H1 (cell line): ENCODE data around the gene ZNF423. TPM values are rescaled to one million over a fixed set of nuclear protein-coding genes. Genes with fewer than 3 reads are reported as not detected.

ENCODE experiments used
- CTCF ChIA-PET: fragments of 300-600 bp; sonication (Branson Sonifier 250); formaldehyde crosslinking; loops from one replicate; lab custom pipeline; 2021; ENCODE audit not compliant: partially characterized antibody; lab: Charles Lee
- POLR2A ChIA-PET: fragments of 300-600 bp; sonication (Branson Sonifier 250); formaldehyde crosslinking; loops from one replicate; lab custom pipeline; 2021; ENCODE audit warnings: inconsistent platforms; ENCODE audit not compliant: partially characterized antibody; lab: Charles Lee
- DNase-seq, 2 experiments: peaks; one replicate each; pipeline versions ENCODE4 v3.0.0 to v3.0.0-alpha.2; 2010 to 2022; ENCODE audit warnings: low spot score in 2 of 2, low read depth in 1 of 2, mixed read lengths in 1 of 2
- FAIRE-seq: peaks from 2 replicates; lab custom pipeline; 2011; peaks lifted over from hg19 to GRCh38; lab: Jason Lieb, UNC
- H2AFZ ChIP-seq: 2 replicates; pipeline ENCODE4 v1.8.1; 2012; ENCODE audit warnings: low read length, inconsistent platforms
- H2AK5ac ChIP-seq: 2 replicates; pipeline ENCODE4 v1.6.1; 2013; ENCODE audit warnings: low read depth, low read length
- H2BK120ac ChIP-seq: replicated peaks from 2 replicates; pipeline ENCODE3; 2013; ENCODE audit warnings: low read depth, low read length, inconsistent platforms
- H2BK12ac ChIP-seq: 2 replicates; pipeline ENCODE4 v1.6.1; 2013; ENCODE audit warnings: low read depth, low read length
- H2BK15ac ChIP-seq: 2 replicates; pipeline ENCODE4 v1.6.1; 2013; ENCODE audit warnings: low read length
- H2BK20ac ChIP-seq: 2 replicates; pipeline ENCODE4 v1.6.1; 2013; ENCODE audit warnings: low read length
- H2BK5ac ChIP-seq: 2 replicates; pipeline ENCODE4 v1.6.1; 2013; ENCODE audit warnings: low read depth, low read length
- H3K14ac ChIP-seq: 2 replicates; pipeline ENCODE4 v1.6.1; 2013; ENCODE audit warnings: inconsistent platforms; ENCODE audit not compliant: insufficient read length
- H3K18ac ChIP-seq: 2 replicates; pipeline ENCODE4 v1.6.1; 2013; ENCODE audit warnings: low read length; ENCODE audit errors: extremely low read depth
- H3K23ac ChIP-seq: 2 replicates; pipeline ENCODE4 v1.6.1; 2013; ENCODE audit warnings: inconsistent platforms; ENCODE audit not compliant: insufficient read length
- H3K23me2 ChIP-seq: 2 replicates; pipeline ENCODE4 v1.6.1; 2013; ENCODE audit warnings: low read depth, low read length
- H3K27ac ChIP-seq: 2 replicates; pipeline ENCODE4 v1.6.1; 2011; ENCODE audit warnings: low read depth, low read length, inconsistent platforms
- H3K27me3 ChIP-seq, 4 experiments: replicated peaks in 1 of 4; 1 replicate in 1 of 4; 2 replicates in 3 of 4; pipeline versions ENCODE4 v1.6.1 to v1.8.1; 2011 to 2013; ENCODE audit warnings: low read length in 3 of 4, mild to moderate bottlenecking in 3 of 4, inconsistent platforms in 2 of 4, mixed read lengths in 2 of 4, moderate library complexity in 1 of 4; ENCODE audit not compliant: control insufficient read depth in 3 of 4, insufficient read depth in 3 of 4; ENCODE audit errors: extremely low read depth in 1 of 4
- H3K36me3 ChIP-seq, 4 experiments: 2 replicates each; pipeline versions ENCODE4 v1.6.1 to v1.8.1; 2011 to 2013; ENCODE audit warnings: mild to moderate bottlenecking in 4 of 4, low read length in 3 of 4, moderate library complexity in 2 of 4, control low read depth in 1 of 4, inconsistent platforms in 1 of 4; ENCODE audit not compliant: insufficient read depth in 4 of 4, control insufficient read depth in 2 of 4
- H3K4ac ChIP-seq: replicated peaks from 2 replicates; pipeline ENCODE3; 2013; ENCODE audit warnings: low read length, low read depth, mixed read lengths, inconsistent platforms; ENCODE audit not compliant: insufficient read length
- H3K4me1 ChIP-seq, 4 experiments: replicated peaks in 1 of 4; 1 replicate in 1 of 4; 2 replicates in 3 of 4; pipeline versions ENCODE4 v1.6.1 to v1.8.1; 2011 to 2013; ENCODE audit warnings: low read length in 3 of 4, inconsistent platforms in 2 of 4, mixed read lengths in 1 of 4; ENCODE audit not compliant: insufficient read depth in 4 of 4, control insufficient read depth in 3 of 4
- H3K4me2 ChIP-seq, 2 experiments: 2 replicates each; pipeline versions ENCODE4 v1.6.1 to v1.8.1; 2011 to 2013; ENCODE audit warnings: low read depth in 2 of 2, low read length in 2 of 2, control low read depth in 1 of 2, inconsistent platforms in 1 of 2, mild to moderate bottlenecking in 1 of 2; ENCODE audit not compliant: insufficient read depth in 1 of 2
- H3K4me3 ChIP-seq, 4 experiments: fragments of 200-600, 300-600 bp in 1 of 4; sonication (generic), shearing (Covaris generic), sonication (Bioruptor Twin) in 1 of 4; 2 replicates each; pipeline versions ENCODE4 v1.5.1 to v1.8.1; 2011 to 2016; ENCODE audit warnings: low read length in 4 of 4, low read depth in 3 of 4, control low read depth in 2 of 4, inconsistent platforms in 2 of 4, mild to moderate bottlenecking in 2 of 4, mixed read lengths in 1 of 4, moderate library complexity in 1 of 4; ENCODE audit not compliant: insufficient read depth in 2 of 4; ENCODE audit errors: extremely low read depth in 1 of 4
- H3K56ac ChIP-seq: replicated peaks from 2 replicates; pipeline ENCODE3; 2013; ENCODE audit warnings: low read depth, mild to moderate bottlenecking, mixed read lengths, low read length, inconsistent platforms; ENCODE audit not compliant: insufficient read length
- H3K79me1 ChIP-seq: 2 replicates; pipeline ENCODE4 v1.6.1; 2013; ENCODE audit warnings: low read depth, low read length, control low read depth
- H3K79me2 ChIP-seq, 2 experiments: 2 replicates each; pipeline versions ENCODE4 v1.6.1 to v1.8.1; 2012 to 2013; ENCODE audit warnings: low read length in 2 of 2, mild to moderate bottlenecking in 2 of 2, inconsistent platforms in 1 of 2; ENCODE audit not compliant: insufficient read depth in 2 of 2, control insufficient read depth in 1 of 2
- H3K9ac ChIP-seq, 4 experiments: replicated peaks in 1 of 4; 1 replicate in 1 of 4; 2 replicates in 3 of 4; pipeline versions ENCODE4 v1.6.1 to v1.8.1; 2011 to 2013; ENCODE audit warnings: low read depth in 3 of 4, low read length in 3 of 4, control low read depth in 2 of 4, mild to moderate bottlenecking in 2 of 4, moderate library complexity in 2 of 4, inconsistent platforms in 1 of 4; ENCODE audit errors: extremely low read depth in 1 of 4
- H3K9me3 ChIP-seq, 2 experiments: 2 replicates each; pipeline versions ENCODE4 v1.6.1 to v1.8.1; 2012 to 2013; ENCODE audit warnings: mild to moderate bottlenecking in 2 of 2, moderate library complexity in 2 of 2, control low read depth in 1 of 2, inconsistent platforms in 1 of 2, low read depth in 1 of 2, low read length in 1 of 2, mixed read lengths in 1 of 2; ENCODE audit not compliant: insufficient read depth in 2 of 2
- H4K20me1 ChIP-seq, 2 experiments: replicated peaks in 1 of 2; 2 replicates each; pipeline versions ENCODE3 to v1.8.1; 2011 to 2013; ENCODE audit warnings: inconsistent platforms in 2 of 2, low read length in 2 of 2, mild to moderate bottlenecking in 1 of 2; ENCODE audit not compliant: insufficient read depth in 2 of 2, control insufficient read depth in 1 of 2
- H4K5ac ChIP-seq: 2 replicates; pipeline ENCODE4 v1.6.1; 2013; ENCODE audit warnings: low read length, low read depth, mixed read lengths, inconsistent platforms; ENCODE audit not compliant: insufficient read length
- H4K8ac ChIP-seq: 2 replicates; pipeline ENCODE4 v1.8.0; 2013; ENCODE audit warnings: mild to moderate bottlenecking, moderate library complexity, low read length, inconsistent platforms; ENCODE audit not compliant: insufficient read depth; ENCODE audit errors: extremely low read depth
- H4K91ac ChIP-seq: replicated peaks from 2 replicates; pipeline ENCODE3; 2013; ENCODE audit warnings: low read length, mixed read lengths, inconsistent platforms; ENCODE audit not compliant: insufficient read length
- MAFK ChIP-seq: IDR thresholded peaks from 2 replicates; pipeline ENCODE4 v1.6.1; 2012; ENCODE audit warnings: low read depth, mild to moderate bottlenecking, improper control_type of control experiment, low read length
- RAD21 ChIP-seq, 2 experiments: IDR thresholded peaks in 1 of 2; conservative IDR thresholded peaks in 1 of 2; 2 replicates each; pipeline ENCODE4 v1.6.1; 2011; ENCODE audit warnings: low read depth in 2 of 2, low read length in 2 of 2, improper control_type of control experiment in 1 of 2, inconsistent platforms in 1 of 2, mild to moderate bottlenecking in 1 of 2, moderate library complexity in 1 of 2
- WGBS, 2 experiments: shearing (Covaris generic) in 1 of 2; methylation state at CpG; one replicate each; pipeline versions ENCODE4 v1.1.6 to v1.1.7; 2013 to 2015; ENCODE audit warnings: low lambda C conversion rate in 2 of 2, mixed read lengths in 2 of 2, inconsistent platforms in 1 of 2, low coverage in 1 of 2, missing lambda C conversion rate in 1 of 2; ENCODE audit not compliant: insufficient replicate concordance in 2 of 2, insufficient coverage in 1 of 2, insufficient read length in 1 of 2; ENCODE audit errors: extremely low coverage in 1 of 2, missing lambda C conversion rate in 1 of 2; 5-methylcytosine and 5-hydroxymethylcytosine counted together
- polyA plus RNA-seq, 7 experiments: library from polyadenylated mRNA; depleted of rRNA in 3 of 7; stranded (reverse) in 5 of 7; unstranded in 2 of 7; fragments of >200 nt in 5 of 7; fragments of 200-250 nt in 2 of 7; gene quantifications; 1 replicate in 5 of 7; 2 replicates in 1 of 7; 4 replicates in 1 of 7; pipeline versions ENCODE4 v1.2.1 to v1.2.3, GENCODE V29; 2011 to 2013; ENCODE audit warnings: missing spikeins in 2 of 7, mixed read lengths in 2 of 7
- total RNA-seq: library from RNA; stranded (reverse); fragmentation: NEBNext Ultra II Directional; extraction: Animal tissue kit (Norgen Biotek cat#: 25700); gene quantifications from 2 replicates; pipeline ENCODE4 v1.2.1, GENCODE V29; 2021

The ZNF423 gene
- total and polyA plus RNA-seq, 2 of the 8 experiments (the other 6 are each of a cell fraction or from before 2014, with no cell fraction given): 38.2 to 52.3 TPM

GRCh38 chr16:49527611-49528010 is 328.3 kb downstream of the ZNF423 start:
- ChIA-PET POLR2A (no interaction called here), CTCF (interaction anchor here (1.2 to 2.2 kb wide), 5 partner anchors 10 to 29 kb away, joined by 4 to 6 read pairs (median 5); no protein-coding TSS in a partner anchor)
- Histone ChIP-seq H2BK120ac (no peak overlapping the region), H3K4me2 (0 out of 4 replicates have a peak overlapping the region, but pooled peaks of 1 of the 2 experiments have one; percentile 24), H4K5ac (no peak overlapping the region), H4K20me1 (peaks cover 0 to 3% of the 10 kb centered on the region in 2 experiments), H2BK12ac (0 out of 2 replicates have a peak overlapping the region, but pooled peaks have one; percentile 63), H3K9ac (peak overlapping the region in 1 of 4 experiments; percentile 37; a peak in 1 of 7 replicates), H3K27me3 (no peaks in the 10 kb centered on the region), H2BK15ac (0 out of 2 replicates have a peak overlapping the region, but pooled peaks have one; percentile 36), H3K23me2 (no peaks in the 10 kb centered on the region), H4K91ac (no peak overlapping the region), H3K18ac (peak overlapping the region; percentile 60; the same call in 1 of the 2 replicates), H3K79me1 (0 out of 2 replicates have a peak, but pooled peaks cover 2% of the 10 kb centered on the region), H2AK5ac (no peak overlapping the region), H3K4me3 (no peak overlapping the region), H3K9me3 (no peaks in the 10 kb centered on the region), H3K27ac (no peak overlapping the region), H2BK20ac (peak overlapping the region; percentile 90; the same call in 1 of the 2 replicates), H3K4ac (no peak overlapping the region), H3K14ac (no peak overlapping the region), H3K79me2 (peaks cover 0 to 3% of the 10 kb centered on the region in 2 experiments; a peak in 1 of 4 replicates), H2BK5ac (no peak overlapping the region), H3K23ac (no peak overlapping the region), H3K36me3 (peaks cover 0 to 8% (median 0%) of the 10 kb centered on the region in 4 experiments; a peak in 3 of 8 replicates), H4K8ac (no peak overlapping the region), H3K56ac (no peak overlapping the region), H2AFZ (no peak overlapping the region), H3K4me1 (peaks cover 4 to 28% (median 15%) of the 10 kb centered on the region in 4 experiments)
- FAIRE-seq (no peak), DNase-seq (no peak)
- peak; percentile 15 to 16; a peak in 2 of 4 replicates for TF ChIP-seq RAD21 (IDR thresholded peaks at IDR 0.05 in 1 of 2, conservative IDR thresholded peaks at IDR 0.05 in 1 of 2; ENCODE audit: low read depth in 2 of 2, low read length in 2 of 2)
- no peak for TF ChIP-seq MAFK
- 88% methylated on average over 7 of the region's 7 CpGs; no CpG with 5 or more reads in 1 of the 2 experiments for WGBS, 2 experiments
